RWPE2 (cell line): ENCODE data around the gene PRKG1.

Experiments
- ATAC-seq: fragments of 200-7000 bp; cut with Tn5 transposase; 3 replicates; pipeline ENCODE4 v1.9.1; 2021; ENCODE audit warnings: low read depth
- DNase-seq: peaks from one replicate; pipeline ENCODE4 v3.0.0-alpha.2; 2020; ENCODE audit warnings: low spot score
- H3K27ac ChIP-seq: fragments of 450-650 bp; 2 replicates; pipeline ENCODE4 v1.5.1; 2017; ENCODE audit warnings: mild to moderate bottlenecking; ENCODE audit not compliant: poor library complexity, severe bottlenecking
- H3K27me3 ChIP-seq: fragments of 250-450 bp; sonication (Bioruptor Pico); 2 replicates; pipeline ENCODE4 v1.5.1; 2021; ENCODE audit warnings: mild to moderate bottlenecking, moderate library complexity; ENCODE audit not compliant: insufficient read depth, poor library complexity, severe bottlenecking
- H3K36me3 ChIP-seq: fragments of 250-450 bp; sonication (Bioruptor Pico); 2 replicates; pipeline ENCODE4 v1.5.1; 2020; ENCODE audit warnings: low read depth, mild to moderate bottlenecking, moderate library complexity
- H3K4me1 ChIP-seq: fragments of 250-450 bp; sonication (Bioruptor Pico); 2 replicates; pipeline ENCODE4 v1.5.1; 2021; ENCODE audit warnings: mild to moderate bottlenecking, moderate library complexity; ENCODE audit not compliant: insufficient read depth, poor library complexity, severe bottlenecking
- H3K4me3 ChIP-seq: fragments of 250-450 bp; sonication (Bioruptor Pico); 2 replicates; pipeline ENCODE4 v1.5.1; 2021; ENCODE audit warnings: mild to moderate bottlenecking, moderate library complexity; ENCODE audit not compliant: severe bottlenecking
- H3K9me3 ChIP-seq: fragments of 250-450 bp; sonication (Bioruptor Pico); 2 replicates; pipeline ENCODE4 v1.5.1; 2021; ENCODE audit warnings: mild to moderate bottlenecking, moderate library complexity; ENCODE audit not compliant: severe bottlenecking
- CTCF ChIP-seq: fragments of 450-650 bp; IDR thresholded peaks from one replicate; pipeline ENCODE4 v1.5.1; 2017; ENCODE audit warnings: mild to moderate bottlenecking, moderate library complexity; ENCODE audit not compliant: poor library complexity, severe bottlenecking

The PRKG1 gene

GRCh38 chr10:51074238-51075028 is at the start of gene PRKG1:
PRKG1 (plus strand) TSS chr10:51074487.
- DNase-seq, result peak; percentile 54

GRCh38 chr10:51028420-51028819 is 45.9 kb upstream of the PRKG1 start:
- TF ChIP-seq CTCF, result no peak
- H3K4me1 ChIP-seq, result peaks cover 13% of the 10 kb centered on the region
- no peak overlapping the region for H3K4me3 ChIP-seq
- no peaks in the 10 kb centered on the region for H3K36me3 ChIP-seq
- no peaks in the 10 kb centered on the region for H3K27me3 ChIP-seq
- H3K9me3 ChIP-seq, result no peaks in the 10 kb centered on the region
- DNase-seq (no peak), ATAC-seq (no peak)
- peak overlapping the region; percentile 67 for H3K27ac ChIP-seq

More at GRCh38 chr10:51074238-51075028, at the start of gene PRKG1:
- no peaks in the 10 kb centered on the region for H3K4me1 ChIP-seq
- ATAC-seq, result peak; percentile 83
- no peaks in the 10 kb centered on the region for H3K36me3 ChIP-seq
- H3K4me3 ChIP-seq, result peak within 1 kb of the TSS; percentile 23
- H3K27me3 ChIP-seq, result peaks cover 72% of the 10 kb centered on the region
- no peaks in the 10 kb centered on the region for H3K9me3 ChIP-seq
- H3K27ac ChIP-seq, result no peak within 1 kb of the TSS
- TF ChIP-seq CTCF, result no peak

GRCh38 chr10:51029172-51029641 is 45.1 kb upstream of the PRKG1 start:
- TF ChIP-seq CTCF, result no peak
- no peaks in the 10 kb centered on the region for H3K9me3 ChIP-seq
- ATAC-seq, result peak; percentile 72
- peak overlapping the region; percentile 67 for H3K27ac ChIP-seq
- no peak for DNase-seq
- no peaks in the 10 kb centered on the region for H3K36me3 ChIP-seq
- no peak overlapping the region for H3K4me3 ChIP-seq
- peaks cover 13% of the 10 kb centered on the region for H3K4me1 ChIP-seq
- H3K27me3 ChIP-seq, result no peaks in the 10 kb centered on the region

- peaks cover 13% of the 10 kb centered on the region for H3K4me1 ChIP-seq
- H3K27me3 ChIP-seq, result no peaks in the 10 kb centered on the region
- ATAC-seq (no peak), DNase-seq (no peak)
- TF ChIP-seq CTCF, result no peak
- no peaks in the 10 kb centered on the region for H3K36me3 ChIP-seq
- no peak overlapping the region for H3K4me3 ChIP-seq
- H3K27ac ChIP-seq, result peak overlapping the region; percentile 67
- no peaks in the 10 kb centered on the region for H3K9me3 ChIP-seq
These were observed 43.8 kb upstream of the PRKG1 start for GRCh38 chr10:51030480-51030879.

GRCh38 chr10:51031950-51032349 is 42.3 kb upstream of the PRKG1 start:
- no peak for ATAC-seq
- TF ChIP-seq CTCF, result no peak

More at GRCh38 chr10:51031950-51032349, 42.3 kb upstream of the PRKG1 start:
- Histone ChIP-seq H3K27me3 (no peaks in the 10 kb centered on the region), H3K9me3 (no peaks in the 10 kb centered on the region), H3K4me3 (no peak overlapping the region), H3K27ac (no peak overlapping the region), H3K36me3 (no peaks in the 10 kb centered on the region), H3K4me1 (peaks cover 13% of the 10 kb centered on the region)
- DNase-seq, result no peak
